HL-60 (cell line): ENCODE results near the gene MYO9B.

Experiments used
- CTCF ChIP-seq: IDR thresholded peaks from one replicate; pipeline ENCODE4 v1.5.1; 2011; ENCODE audit warnings: low read length, control low read depth, inconsistent platforms; ENCODE audit not compliant: insufficient read depth
- POLR2AphosphoS5 ChIP-seq: IDR thresholded peaks from 2 replicates; pipeline ENCODE4 v1.6.1; 2012; ENCODE audit warnings: low read depth

- TF ChIP-seq POLR2AphosphoS5 = no peak
- TF ChIP-seq CTCF = no peak
Observed at GRCh38 chr19:17183271-17183761, 107.7 kb downstream of the MYO9B start.
